Cerebellar nuclear complex (tissue), 1 donor: ENCODE results near the gene ATM.
"Not testable (repeated sequence)": the region's sequence is repeated elsewhere in the genome, so short reads cannot be mapped to it uniquely, and the experiment has no call there.

Source experiments
- DNase-seq, 2 experiments: peaks; one replicate each; lab custom pipeline; 2025; lab: John Stamatoyannopoulos, UW

The ATM gene

GRCh38 chr11:108369064-108369463 lies 146.2 kb downstream of the ATM start:
- DNase-seq = no peak

- DNase-seq = no peak
These were observed 147.4 kb downstream of the ATM start for GRCh38 chr11:108370315-108370714.

GRCh38 chr11:108370990-108371389 lies 148.1 kb downstream of the ATM start:
- no peak for DNase-seq

- not testable (repeated sequence) for DNase-seq
These were observed 150.6 kb downstream of the ATM start for GRCh38 chr11:108373505-108373904.

GRCh38 chr11:108388576-108388975 lies 165.7 kb downstream of the ATM start:
- DNase-seq = no peak

GRCh38 chr11:108392353-108392752 lies 169.5 kb downstream of the ATM start:
- no peak for DNase-seq

- no peak for DNase-seq
These were observed 170.2 kb downstream of the ATM start for GRCh38 chr11:108393046-108393445.

GRCh38 chr11:108394744-108395284 lies 171.9 kb downstream of the ATM start:
- no peak for DNase-seq

GRCh38 chr11:108396672-108397071 lies 173.8 kb downstream of the ATM start:
- DNase-seq = not testable (repeated sequence)

- DNase-seq = no peak
These were observed 175.6 kb downstream of the ATM start for GRCh38 chr11:108398439-108398838.

GRCh38 chr11:108402241-108402640 lies 179.4 kb downstream of the ATM start:
- no peak for DNase-seq

GRCh38 chr11:108403052-108403451 lies 180.2 kb downstream of the ATM start:
- no peak for DNase-seq

GRCh38 chr11:108405706-108406105 lies 182.8 kb downstream of the ATM start:
- DNase-seq = no peak

GRCh38 chr11:108414958-108415357 lies 192.1 kb downstream of the ATM start:
- no peak for DNase-seq

GRCh38 chr11:108417551-108417950 lies 194.7 kb downstream of the ATM start:
- DNase-seq = not testable (repeated sequence)
